Activated CD8-positive, alpha-beta T cell treated with anti-CD3 and anti-CD28 coated beads for 36 hours (primary cell): Measurements from ENCODE around the gene BNC1. TPM values are rescaled to one million over a fixed set of nuclear protein-coding genes. Genes with fewer than 3 reads are reported as not detected.
"Not testable (repeated sequence)": the region's sequence is repeated elsewhere in the genome, so short reads cannot be mapped to it uniquely, and the experiment has no call there.

Experiments used
- ATAC-seq: fragments of 200-7000 bp; cut with Tn5 transposase; one replicate; pipeline ENCODE4 v1.10.0; 2021; ENCODE audit warnings: mild to moderate bottlenecking, moderate library complexity
- CTCF ChIA-PET: fragments of 350-600 bp; sonication (Branson Sonifier 250); formaldehyde crosslinking; loops from one replicate; lab custom pipeline; 2021; ENCODE audit warnings: antibody characterized with exemption; lab: Charles Lee
- POLR2A ChIA-PET: fragments of 350-600 bp; sonication (Branson Sonifier 250); formaldehyde crosslinking; loops from one replicate; lab custom pipeline; 2021; ENCODE audit warnings: antibody characterized with exemption; lab: Charles Lee
- DNase-seq: peaks from one replicate; pipeline ENCODE4 v3.0.0-alpha.2; 2020
- H3K27ac Mint-ChIP-seq: one replicate; pipeline ENCODE4 v1.8.0; 2021; ENCODE audit warnings: mild to moderate bottlenecking, mixed read lengths
- H3K27me3 Mint-ChIP-seq: one replicate; pipeline ENCODE4 v1.8.0; 2021; ENCODE audit warnings: mixed read lengths
- H3K36me3 Mint-ChIP-seq: one replicate; pipeline ENCODE4 v1.8.0; 2021; ENCODE audit warnings: low read depth, mixed read lengths
- H3K4me1 Mint-ChIP-seq: one replicate; pipeline ENCODE4 v1.8.0; 2021; ENCODE audit warnings: low read depth, mixed read lengths
- H3K4me3 Mint-ChIP-seq: one replicate; pipeline ENCODE4 v1.8.0; 2021; ENCODE audit warnings: mild to moderate bottlenecking, moderate library complexity, mixed read lengths
- H3K9me3 Mint-ChIP-seq: one replicate; pipeline ENCODE4 v1.8.0; 2021; ENCODE audit warnings: mixed read lengths
- CTCF ChIP-seq: fragments of 200-600 bp; IDR thresholded peaks from one replicate; pipeline ENCODE4 v1.8.0; 2022; ENCODE audit warnings: antibody characterized with exemption, mild to moderate bottlenecking
- intact Hi-C: fragments of 100-400 bp; cut with micrococcal nuclease; formaldehyde crosslinking; loops from one replicate; pipeline ENCODE4 v1.10.0; 2022
- total RNA-seq, 2 experiments: library from RNA; stranded (reverse); gene quantifications; one replicate each; pipeline ENCODE4 v1.2.3, GENCODE V29; 2021

BNC1 gene
- total RNA-seq, 2 experiments from 2014 or later, result not detected

DNA sequence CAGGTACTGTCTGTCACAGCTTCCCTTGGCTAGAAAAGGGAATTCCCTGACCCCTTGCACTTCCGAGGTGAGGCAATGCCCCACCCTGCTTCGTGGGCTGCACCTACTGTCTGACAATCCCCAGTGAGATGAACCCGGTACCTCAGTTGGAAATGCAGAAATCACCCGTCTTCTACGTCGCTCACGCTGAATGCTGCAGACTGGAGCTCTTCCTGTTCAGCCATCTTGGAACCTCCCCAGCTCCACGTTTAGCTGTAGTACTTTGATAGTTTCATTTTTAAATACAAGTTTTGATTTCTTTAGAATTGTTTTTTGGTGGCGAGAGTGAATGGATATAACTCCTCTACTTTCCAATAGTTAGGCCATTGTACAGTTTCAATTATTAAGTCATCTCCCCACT, 59.0 kb downstream of the BNC1 start:
- Mint-ChIP-seq H3K27me3 (peaks cover 3% of the 10 kb centered on the region), H3K4me3 (no peak overlapping the region), H3K9me3 (no peaks in the 10 kb centered on the region), H3K27ac (no peak overlapping the region), H3K36me3 (no peaks in the 10 kb centered on the region), H3K4me1 (no peaks in the 10 kb centered on the region)
- POLR2A ChIA-PET, result no interaction called here
- ATAC-seq (no peak), DNase-seq (no peak)
- TF ChIP-seq CTCF, result no peak
- CTCF ChIA-PET, result no interaction called here
- intact Hi-C loops, result no loop called here

DNA sequence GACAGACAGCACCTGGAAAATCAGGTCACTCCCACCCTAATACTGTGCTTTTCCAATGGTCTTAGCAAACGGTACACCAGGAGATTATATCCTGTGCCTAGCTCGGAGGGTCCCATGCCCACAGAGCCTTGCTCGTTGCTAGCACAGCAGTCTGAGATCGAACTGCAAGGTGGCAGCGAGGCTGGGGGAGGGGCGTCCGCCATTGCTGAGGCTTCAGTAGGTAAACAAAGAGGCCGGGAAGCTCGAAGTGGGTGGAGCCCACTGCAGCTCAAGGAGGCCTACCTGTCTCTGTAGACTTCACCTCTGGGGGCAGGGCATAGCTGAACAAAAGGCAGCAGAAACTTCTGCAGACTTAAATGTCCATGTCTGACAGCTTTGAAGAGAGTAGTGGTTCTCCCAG, 62.7 kb downstream of the BNC1 start:
- DNase-seq, H3K4me1 Mint-ChIP-seq, H3K27me3 Mint-ChIP-seq, H3K4me3 Mint-ChIP-seq, H3K27ac Mint-ChIP-seq, intact Hi-C loops, H3K9me3 Mint-ChIP-seq, POLR2A ChIA-PET, ATAC-seq, H3K36me3 Mint-ChIP-seq: not testable (repeated sequence)
- CTCF ChIA-PET, result interaction anchor here (1.4 kb wide), 1 partner anchor 27 kb away, joined by 3 read pairs; no protein-coding TSS in a partner anchor

DNA sequence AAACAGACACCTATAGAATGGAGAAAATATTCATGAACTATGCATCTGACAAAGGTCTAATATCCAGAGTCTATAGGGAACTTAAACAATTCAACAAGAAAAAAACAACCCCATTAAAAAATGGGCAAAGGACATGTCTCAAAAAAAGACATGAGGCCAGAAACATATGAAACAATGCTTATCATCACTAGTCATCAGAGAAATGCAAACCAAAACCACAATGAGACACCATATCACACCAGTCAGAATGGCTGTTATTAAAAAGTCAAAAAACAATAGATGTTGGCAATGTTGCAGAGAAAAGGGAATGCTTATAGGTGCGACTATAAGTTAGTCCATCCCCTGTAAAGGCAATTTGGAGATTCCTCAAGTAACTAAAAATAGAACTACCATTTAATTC, 65.4 kb downstream of the BNC1 start:
- H3K36me3 Mint-ChIP-seq, result no peaks in the 10 kb centered on the region
- H3K4me1 Mint-ChIP-seq, result peaks cover 2% of the 10 kb centered on the region
- ATAC-seq, result no peak
- H3K27me3 Mint-ChIP-seq, result peaks cover 19% of the 10 kb centered on the region
- POLR2A ChIA-PET, result no interaction called here
- intact Hi-C loops, result no loop called here
- DNase-seq, result no peak
- no peaks in the 10 kb centered on the region for H3K9me3 Mint-ChIP-seq
- CTCF ChIA-PET, result no interaction called here
- no peak overlapping the region for H3K4me3 Mint-ChIP-seq
- no peak for TF ChIP-seq CTCF
- H3K27ac Mint-ChIP-seq, result no peak overlapping the region

DNA sequence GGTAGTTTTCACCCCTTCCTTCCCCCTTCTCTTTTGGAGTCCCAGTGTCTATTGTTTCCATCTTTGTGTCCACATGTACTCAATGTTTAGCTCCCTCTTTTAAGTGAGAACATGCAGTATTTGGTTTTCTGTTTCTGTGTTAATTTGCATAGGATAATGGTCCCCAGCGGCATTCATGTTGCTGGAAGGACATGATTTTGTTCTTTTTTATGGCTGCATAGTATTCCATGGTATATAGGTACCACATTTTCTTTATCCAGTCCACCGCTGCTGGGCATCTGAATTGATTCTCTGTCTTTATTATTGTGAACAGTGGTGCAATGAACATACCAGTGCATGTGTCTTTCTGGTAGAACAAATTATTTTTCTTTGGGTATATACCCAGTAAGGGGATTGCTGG, 69.2 kb downstream of the BNC1 start:
- TF ChIP-seq CTCF, result no peak
- no peak overlapping the region for H3K27ac Mint-ChIP-seq
- no peaks in the 10 kb centered on the region for H3K9me3 Mint-ChIP-seq
- no peak overlapping the region for H3K4me3 Mint-ChIP-seq
- peaks cover 22% of the 10 kb centered on the region for H3K27me3 Mint-ChIP-seq
- CTCF ChIA-PET, result no interaction called here
- H3K4me1 Mint-ChIP-seq, result peaks cover 2% of the 10 kb centered on the region
- ATAC-seq (no peak), DNase-seq (no peak)
- POLR2A ChIA-PET, result no interaction called here
- no peaks in the 10 kb centered on the region for H3K36me3 Mint-ChIP-seq
- intact Hi-C loops, result no loop called here

DNA sequence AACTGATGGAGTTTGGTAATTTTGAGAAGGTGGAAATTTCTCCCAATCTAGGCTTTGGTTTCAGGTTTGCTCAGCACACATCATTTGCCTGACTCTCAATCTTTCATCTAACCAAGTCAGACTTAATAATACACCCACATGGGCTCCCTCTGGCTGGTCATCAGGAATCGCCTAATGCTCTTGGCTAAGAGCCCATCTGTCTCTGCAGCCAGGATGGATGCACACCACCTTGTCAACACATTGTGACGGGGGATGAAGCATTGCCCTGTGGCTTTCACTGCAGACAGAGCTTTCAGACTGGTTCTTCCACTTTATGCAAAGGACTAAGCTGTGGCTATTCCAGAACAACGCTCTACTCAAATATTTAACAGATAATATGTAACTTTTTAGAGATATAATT, 73.8 kb downstream of the BNC1 start:
- POLR2A ChIA-PET, result interaction anchor here (1.2 kb wide), 1 partner anchor 12 kb away, joined by 4 read pairs; no protein-coding TSS in a partner anchor
- no peak for TF ChIP-seq CTCF
- Mint-ChIP-seq H3K27ac (no peak overlapping the region), H3K9me3 (no peaks in the 10 kb centered on the region), H3K27me3 (peaks cover 19% of the 10 kb centered on the region), H3K36me3 (peaks cover 2% of the 10 kb centered on the region), H3K4me1 (peaks cover 6% of the 10 kb centered on the region), H3K4me3 (no peak overlapping the region)
- ATAC-seq, result no peak
- CTCF ChIA-PET, result no interaction called here
- intact Hi-C loops, result loop anchor here (5.0 kb wide), 1 partner anchor 143 kb away; the partner anchor contains the start of gene BTBD1
- no peak for DNase-seq
